Hematopoietic multipotent progenitor cell treated with erythropoietin and hydrocortisone succinate and interleukin-3 and kit ligand, for 8 days (in vitro differentiated cells): Measurements from ENCODE around the gene GPR34.
A peak's percentile ranks its signal among the peaks of the same experiment; 100 is the strongest.
"Not testable (repeated sequence)": the region's sequence is repeated elsewhere in the genome, so short reads cannot be mapped to it uniquely, and the experiment has no call there.

Experiments
- DNase-seq: peaks from one replicate; pipeline ENCODE4 v3.0.0-alpha.2; 2015

Gene GPR34, protein sequence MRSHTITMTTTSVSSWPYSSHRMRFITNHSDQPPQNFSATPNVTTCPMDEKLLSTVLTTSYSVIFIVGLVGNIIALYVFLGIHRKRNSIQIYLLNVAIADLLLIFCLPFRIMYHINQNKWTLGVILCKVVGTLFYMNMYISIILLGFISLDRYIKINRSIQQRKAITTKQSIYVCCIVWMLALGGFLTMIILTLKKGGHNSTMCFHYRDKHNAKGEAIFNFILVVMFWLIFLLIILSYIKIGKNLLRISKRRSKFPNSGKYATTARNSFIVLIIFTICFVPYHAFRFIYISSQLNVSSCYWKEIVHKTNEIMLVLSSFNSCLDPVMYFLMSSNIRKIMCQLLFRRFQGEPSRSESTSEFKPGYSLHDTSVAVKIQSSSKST

DNA sequence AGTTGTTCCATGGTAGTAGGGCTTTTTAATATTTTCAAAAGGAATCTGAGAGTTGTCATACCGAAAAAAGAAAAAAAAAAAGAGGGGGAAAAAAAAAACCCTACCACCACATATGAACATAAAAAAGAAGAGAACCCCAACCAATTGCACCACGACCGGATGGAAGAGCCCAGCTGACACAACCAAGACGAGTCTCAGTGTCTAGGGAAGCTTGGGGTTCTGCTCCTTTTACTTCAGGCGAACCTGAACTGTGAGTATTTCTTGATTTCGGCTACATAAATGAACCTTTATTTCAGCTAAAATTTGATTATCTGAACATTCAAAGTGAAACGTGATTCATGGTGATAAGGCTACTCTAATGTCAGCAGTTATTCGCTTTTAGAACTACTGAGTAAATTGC lies at the start of gene GPR34:
GPR34 (plus strand) TSS at position 139 of the 400 bp plus-strand sequence. CDS start 6,661 bp downstream, outside the sequence.
- no peak for DNase-seq

DNA sequence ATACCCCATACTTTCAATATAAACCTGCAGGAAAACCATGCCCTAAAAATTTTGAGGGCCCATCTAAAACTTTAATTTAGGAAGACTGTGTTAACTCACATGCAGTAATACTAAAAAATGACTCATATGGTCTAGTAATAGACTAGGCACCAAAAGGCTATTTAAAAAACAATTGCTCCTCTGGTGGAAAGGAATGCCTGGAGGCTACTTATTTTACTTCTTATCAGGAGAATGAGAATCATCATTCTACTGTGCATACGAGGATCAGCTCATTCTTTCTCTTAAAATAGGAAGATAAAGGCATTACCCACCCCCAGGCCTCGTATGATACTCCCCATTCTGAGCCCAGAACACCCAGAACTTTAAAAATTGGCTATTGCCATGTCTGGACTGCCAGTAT lies 42.6 kb upstream of the GPR34 start:
- DNase-seq, result not testable (repeated sequence)

DNA sequence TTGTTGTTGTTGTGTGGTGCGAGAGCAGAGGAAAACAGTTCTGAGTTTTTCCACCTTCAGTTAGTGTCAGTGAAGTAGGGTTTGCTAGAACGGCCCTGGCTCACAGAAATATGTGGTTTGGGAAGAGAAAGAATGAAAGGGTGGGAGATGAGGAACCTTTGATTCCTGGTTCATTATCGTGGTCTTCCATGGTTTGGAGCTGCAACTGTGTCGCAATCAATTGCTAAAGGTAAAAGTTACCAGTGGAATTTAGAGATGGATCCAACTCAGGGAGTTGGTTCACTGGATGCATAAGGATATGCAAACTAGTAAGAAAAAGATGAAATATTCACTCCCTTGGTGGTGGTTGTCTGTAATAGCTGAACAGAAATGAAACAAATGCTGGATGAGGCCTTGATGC lies 35.6 kb upstream of the GPR34 start:
- DNase-seq, result no peak

DNA sequence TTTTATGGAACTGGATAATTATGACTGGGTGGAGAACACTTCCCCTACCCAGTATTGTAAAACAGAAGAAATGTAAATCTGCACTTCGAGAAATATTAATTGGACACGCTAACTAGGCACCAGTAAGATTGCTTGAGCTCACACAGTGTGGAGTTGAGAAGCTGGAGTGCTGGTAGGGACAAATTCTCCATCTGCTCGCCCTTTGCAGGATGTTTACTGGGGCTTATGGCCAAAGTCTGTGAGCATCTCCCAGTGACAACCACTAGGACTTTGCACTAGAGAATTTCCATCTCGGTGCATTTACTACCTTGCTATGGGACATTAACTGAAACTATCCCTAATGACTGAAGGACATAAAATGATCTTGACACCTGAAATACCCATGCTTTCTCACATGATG lies 33.7 kb upstream of the GPR34 start:
- DNase-seq, result no peak

DNA sequence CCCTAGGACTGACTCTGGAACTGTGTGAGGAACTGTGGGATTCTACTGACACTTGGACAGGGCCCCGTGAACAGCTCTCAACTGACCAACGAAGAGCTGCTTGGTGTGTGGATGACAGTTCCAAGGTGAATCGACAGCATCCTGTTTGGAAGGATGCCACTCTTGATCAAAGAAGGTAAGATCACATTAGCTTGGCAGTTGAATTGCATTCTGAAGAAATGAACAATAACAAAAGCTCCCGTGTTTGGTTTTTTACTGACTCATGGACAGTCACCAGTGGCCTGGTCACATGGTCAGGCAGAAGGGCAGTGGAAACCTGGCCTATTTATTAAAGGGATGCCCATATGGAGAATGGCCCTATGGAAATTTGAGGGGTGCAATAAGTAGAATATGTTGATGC lies 33.1 kb upstream of the GPR34 start:
- no peak for DNase-seq

DNA sequence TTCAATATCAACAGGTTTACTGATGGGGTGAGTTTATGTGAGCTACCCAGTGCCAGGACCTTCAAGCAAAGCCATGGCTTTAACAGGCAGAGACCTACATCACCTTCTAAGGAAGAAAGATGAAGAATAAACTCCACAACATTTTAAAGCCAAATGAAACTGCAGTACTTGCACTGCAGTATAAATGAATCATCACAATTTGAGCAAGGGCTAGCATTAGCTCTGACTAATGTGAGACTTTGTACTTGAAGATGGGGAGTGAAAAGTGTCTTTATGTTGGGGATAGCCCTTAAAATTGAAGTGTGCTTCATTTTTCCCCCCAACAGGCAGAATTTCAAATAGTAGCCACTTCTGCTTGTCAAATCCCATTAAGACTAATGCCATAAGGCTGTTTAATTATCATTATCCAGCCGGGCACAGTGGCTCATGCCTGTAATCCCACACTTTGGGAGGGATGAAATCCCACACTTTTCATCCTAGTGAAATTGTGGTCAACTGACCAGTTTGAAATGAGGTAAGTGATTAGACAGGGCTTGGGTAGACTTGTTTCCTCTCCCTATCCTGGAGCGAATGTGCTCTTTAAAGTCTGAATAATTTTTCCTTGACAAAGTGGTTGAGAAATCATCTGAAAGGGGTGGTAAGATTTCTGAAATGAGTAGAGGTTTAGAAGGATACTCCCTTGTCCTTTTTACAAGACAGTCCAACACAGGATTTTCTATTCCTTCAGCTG lies 27.2 kb upstream of the GPR34 start:
- no peak for DNase-seq

DNA sequence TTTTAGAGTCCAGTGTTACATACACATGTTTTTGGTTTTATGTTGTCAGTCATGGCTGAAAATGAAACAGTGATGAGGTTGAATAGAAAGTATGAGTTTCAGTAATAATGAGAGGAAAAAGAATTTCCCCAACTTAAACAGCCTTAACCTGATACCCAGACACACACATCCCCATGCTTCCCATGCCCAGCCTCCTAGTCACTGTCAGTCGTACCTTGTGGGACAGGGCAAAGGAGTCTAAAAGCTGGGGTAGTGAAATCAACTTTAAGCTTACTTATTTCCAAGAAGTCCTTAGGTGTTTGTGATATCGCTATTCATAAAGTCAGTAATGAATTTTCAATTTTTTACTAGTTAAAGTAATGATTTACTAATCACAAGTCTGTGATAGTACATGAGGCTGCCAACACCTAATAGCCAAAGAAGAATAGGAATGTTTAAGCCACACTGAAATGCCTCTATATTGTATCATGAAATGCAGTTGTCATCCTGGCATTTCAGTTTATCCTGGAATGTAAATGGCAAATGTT lies 24.3 kb upstream of the GPR34 start:
- DNase-seq, result no peak

DNA sequence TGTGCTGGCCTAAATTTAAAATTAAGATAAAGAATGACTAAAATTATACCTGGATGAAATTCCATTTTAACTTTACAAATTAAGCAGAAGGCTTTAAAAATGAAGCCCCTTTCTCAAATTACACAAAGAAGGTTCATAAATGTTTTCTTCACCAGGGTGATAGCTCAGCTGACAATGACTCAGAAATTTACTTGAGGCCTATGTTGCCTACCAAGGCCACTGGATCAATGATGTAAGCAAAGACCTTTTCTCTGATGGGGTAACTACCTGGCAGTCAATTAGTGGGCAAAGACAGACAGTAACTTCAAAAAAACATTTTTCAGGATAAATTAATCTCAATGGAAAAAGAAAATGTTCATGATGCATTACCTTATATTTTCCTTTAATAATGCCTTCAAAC lies 23.9 kb upstream of the GPR34 start:
- DNase-seq, result no peak

DNA sequence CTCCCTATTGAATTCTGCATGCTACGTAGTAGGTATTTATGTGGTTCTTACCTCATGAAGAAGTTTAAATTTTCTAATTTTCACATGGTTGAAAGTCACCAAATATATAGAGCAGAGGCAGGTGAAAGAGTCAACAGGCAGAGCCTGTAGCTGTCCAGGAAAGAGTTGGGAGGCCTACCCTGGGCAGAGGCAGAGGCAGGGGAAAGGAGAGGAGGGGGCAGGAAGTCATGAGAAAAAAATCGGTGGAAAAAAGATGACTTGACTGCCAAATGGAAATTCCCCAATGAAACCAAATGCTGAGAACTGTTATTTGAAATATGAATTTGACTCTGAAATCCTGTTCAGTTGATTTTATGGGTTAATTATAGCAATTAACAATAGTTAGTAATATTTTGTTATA lies 23.1 kb upstream of the GPR34 start:
- DNase-seq, result no peak

DNA sequence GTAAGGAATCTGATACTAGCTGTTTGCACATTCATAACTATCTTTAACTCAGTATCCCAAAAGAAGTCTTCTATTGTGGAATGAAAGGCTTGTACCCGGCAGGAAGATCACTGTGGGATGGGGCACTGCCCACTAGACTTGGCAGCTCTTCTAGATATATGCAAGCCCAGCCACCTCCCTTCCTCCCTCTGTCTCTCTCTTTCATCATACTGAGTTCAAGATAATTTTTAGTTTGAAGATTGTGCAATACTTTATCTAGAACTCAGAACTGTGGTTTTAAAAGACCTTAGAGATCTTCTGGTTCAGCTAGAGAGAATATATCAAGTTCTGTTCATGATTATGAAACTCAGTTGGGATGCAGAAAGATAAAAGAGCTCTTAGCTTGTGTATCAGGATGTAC lies 22.5 kb upstream of the GPR34 start:
- peak; percentile 33 for DNase-seq

DNA sequence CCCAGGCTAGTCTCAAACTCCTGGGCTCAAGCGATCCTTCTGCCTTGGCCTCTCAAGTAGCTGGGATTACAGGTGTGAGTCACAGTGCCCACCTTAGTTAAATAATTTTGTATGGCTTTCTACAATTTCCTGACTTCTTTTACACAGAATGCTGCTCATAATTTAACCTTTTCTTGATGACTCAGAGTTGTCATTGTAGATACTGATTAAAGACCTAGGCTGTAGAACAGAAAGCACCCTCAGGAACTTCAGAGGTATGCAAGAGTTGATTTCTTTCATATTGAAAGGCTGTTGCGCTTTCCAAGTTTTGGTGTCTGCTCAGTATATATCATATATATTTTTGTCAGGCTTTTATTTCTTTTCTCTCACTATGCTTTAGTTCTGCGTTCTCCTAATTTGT lies 21.1 kb upstream of the GPR34 start:
- no peak for DNase-seq

DNA sequence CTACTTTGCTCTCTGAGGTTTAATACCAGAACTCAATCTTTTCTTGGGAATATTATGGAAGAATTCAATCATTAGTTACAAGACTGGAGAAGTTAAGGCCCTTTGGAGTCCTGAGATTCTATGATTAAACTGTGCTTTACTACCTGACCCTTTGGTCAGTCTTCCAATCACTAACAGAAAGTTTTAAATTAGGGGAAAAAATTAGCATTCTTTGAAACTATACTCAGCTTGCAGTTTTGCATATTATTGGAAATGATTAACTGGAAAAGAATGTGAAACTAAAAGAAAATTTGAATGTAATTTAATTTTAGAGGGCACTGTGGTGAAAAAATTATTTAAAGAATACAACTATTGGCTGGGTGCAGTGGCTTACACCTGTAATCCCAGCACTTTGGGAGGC lies 18.7 kb upstream of the GPR34 start:
- no peak for DNase-seq

DNA sequence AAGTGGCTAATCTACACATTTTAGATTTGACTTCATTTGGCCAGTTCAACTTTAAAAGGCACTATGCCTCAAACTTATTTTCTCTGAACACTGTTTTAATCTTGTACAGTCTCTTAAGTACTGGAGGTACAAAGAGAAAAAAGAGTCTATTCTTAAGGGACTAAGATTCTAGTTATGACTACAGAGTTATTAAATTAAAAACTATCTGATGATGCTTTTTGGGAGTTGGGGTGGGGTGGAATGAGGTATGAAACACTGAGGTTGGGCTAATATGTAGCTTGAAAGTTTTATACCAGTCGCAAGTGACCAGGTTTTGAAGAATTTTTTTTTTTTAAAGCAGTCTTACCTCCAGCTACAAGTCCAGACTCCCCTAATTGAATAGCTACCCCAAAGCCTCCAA lies 17.7 kb upstream of the GPR34 start:
- DNase-seq, result no peak

DNA sequence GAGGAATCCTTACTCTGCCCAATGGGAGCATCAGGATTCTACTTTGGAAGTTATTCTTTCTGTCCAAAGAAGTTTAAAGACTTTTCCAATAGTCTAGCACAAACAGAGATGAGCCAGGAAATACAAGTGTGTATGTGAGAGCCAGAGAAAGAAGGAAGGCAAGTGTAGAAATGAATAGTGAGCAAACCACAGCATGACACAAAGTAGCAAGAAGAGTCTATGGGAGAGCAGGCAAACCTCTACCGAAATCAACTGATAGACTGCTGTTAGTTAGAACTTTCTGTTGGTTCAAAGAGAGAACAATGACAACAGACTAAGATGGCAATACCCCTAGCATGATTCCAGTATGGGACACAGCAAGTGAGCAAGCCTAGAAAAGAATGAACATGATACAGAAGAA lies 16.1 kb upstream of the GPR34 start:
- DNase-seq, result no peak

DNA sequence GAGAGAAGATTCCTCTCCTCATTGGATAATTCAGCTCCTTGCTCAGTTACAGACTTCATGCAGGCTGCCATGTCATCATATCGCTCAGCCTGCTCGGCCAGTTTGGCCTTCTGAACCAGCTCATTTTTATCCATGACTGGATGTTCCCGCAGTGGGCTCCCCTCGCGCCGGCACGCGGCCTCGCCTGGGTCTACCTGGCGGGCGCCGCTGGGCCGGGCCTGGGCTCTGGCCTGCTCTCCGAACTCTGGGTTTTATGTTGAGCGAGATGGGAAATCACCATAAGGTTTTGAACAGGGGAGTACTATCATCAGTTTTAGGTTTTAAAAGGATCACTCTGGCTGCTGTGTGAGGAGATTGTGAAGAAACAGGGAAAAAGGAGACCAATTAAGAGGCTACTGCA lies 12.4 kb upstream of the GPR34 start:
- DNase-seq, result not testable (repeated sequence)

DNA sequence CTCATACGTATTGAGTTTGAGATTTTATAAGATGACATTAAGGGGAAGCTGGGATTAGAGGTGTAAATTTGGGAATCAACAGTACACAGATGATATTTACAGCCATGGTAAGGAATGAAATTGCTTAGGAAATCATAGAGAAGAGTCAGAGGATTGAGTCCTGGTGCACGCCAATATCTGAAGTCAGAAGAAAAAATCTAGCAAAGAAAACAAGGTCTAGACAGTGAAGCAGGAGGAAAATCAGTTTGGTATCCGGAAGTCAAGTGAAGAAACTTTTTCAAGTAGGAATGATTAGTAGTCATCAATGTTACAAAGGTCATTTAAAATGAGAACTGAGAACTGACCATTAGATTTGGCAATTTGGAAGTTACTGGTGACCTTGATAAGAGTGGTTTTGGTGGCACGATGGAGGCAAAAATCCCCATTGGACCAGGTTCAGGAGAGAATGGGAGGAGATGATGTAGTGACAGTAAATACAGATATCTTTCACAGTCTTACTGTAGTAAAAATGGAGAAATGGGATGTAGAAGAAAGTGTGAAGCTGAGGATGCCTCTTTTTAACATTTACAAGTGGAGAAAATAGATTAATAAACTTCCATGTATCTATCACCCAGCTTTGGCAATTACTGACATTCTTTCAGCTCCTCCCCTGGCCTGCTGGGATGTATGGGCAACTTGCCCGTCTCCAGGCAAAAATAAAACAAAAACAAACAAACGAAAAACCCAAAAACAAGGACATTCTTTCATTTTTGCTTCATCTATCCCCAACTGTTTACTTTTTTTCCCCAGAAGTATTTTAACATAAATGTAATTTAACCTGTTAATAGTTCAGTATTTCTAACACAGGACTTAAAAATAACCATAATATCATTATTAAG lies 11.4 kb upstream of the GPR34 start:
- no peak for DNase-seq

DNA sequence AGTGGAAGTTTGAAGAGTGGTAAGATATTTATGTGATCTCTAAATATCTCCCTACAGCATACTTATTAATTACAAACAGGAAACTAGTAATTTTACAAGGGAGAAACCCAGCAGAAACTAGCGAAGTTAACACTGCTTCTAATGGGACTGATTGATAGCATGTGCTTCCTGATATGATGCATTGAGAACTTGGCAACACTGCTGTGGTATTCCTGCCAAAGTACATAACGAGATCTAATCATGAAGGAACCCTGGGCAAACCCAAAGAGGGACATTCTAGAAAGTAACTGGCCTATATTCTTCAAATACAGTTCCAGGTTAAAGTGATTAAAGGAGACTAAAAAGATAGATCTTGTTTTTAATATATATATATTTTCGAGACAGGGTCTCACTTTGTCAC lies 4.6 kb upstream of the GPR34 start:
- no peak for DNase-seq

DNA sequence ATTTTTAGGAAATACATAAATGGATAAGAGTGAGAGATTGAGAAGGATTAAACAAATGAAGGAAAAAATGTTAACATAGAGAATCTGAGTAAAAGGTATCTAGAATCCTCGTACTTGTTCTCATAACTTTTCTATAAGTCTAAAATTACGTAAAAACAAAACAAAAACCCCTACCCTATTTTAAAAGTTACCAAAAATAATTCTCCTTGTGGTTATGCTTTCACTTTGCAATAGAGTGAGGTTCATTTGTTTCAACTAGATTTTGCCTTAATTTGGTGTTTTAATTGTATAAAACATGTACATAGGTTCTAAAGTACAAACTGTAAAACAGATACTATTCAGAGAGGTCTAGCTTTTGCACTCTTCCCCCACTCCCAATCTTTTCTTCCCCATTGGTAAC lies 3.8 kb upstream of the GPR34 start:
- DNase-seq, result no peak

DNA sequence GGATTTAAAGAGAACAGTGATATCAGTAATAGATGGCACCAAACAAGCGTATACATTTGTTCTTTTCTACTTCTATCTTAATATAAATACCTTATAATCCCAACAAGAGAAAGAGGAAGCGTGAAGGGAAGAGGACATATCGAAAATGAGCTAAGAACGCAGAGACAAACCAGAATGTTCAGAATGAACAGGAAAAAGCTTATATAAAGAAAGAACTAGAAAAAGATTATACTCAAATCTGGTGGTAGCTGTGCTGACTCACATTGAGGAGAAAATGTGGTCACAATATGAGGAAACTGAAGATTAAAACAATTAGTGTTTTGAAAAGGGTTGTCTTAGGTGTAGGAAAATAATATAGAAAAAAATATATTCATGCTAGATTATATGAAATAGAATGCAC lies 2.0 kb upstream of the GPR34 start:
- DNase-seq, result no peak

DNA sequence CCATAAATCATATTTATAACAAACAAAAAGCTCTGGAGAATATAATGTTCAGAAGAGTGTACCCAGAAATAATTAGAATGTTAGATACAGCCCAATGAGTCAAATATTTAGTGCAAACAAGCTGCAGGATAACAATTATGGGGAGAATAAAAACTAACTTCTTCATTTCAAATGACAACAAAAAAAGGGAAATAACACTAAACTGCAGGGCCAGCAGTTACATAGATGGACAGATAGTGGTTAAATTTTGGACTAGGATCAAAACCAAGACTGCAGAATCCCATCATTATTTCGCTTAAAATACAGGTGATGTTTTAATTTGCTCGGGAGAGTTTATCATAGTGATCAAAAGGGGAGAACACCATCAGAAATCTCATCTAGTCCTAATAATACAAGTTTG lies 617 bp upstream of the GPR34 start:
- DNase-seq, result no peak

DNA sequence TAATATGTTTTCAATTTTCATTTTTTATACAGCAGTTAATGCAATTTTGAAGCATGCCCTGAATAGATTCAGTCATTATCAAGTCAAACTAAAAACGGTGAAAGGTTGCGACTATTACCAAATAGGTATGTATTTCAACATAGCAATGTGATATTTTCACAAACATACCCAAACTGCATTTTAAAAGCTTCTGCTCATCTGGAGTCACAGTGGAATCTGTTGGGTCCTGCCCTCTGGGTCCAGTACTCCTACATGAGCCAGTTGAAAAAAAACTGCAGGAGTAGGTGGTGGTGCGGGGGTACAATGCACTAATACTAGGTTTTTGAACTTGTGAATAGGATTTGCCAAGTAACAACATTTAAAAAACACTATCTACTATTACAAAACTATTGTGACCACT lies 938 bp downstream of the GPR34 start:
- no peak for DNase-seq

DNA sequence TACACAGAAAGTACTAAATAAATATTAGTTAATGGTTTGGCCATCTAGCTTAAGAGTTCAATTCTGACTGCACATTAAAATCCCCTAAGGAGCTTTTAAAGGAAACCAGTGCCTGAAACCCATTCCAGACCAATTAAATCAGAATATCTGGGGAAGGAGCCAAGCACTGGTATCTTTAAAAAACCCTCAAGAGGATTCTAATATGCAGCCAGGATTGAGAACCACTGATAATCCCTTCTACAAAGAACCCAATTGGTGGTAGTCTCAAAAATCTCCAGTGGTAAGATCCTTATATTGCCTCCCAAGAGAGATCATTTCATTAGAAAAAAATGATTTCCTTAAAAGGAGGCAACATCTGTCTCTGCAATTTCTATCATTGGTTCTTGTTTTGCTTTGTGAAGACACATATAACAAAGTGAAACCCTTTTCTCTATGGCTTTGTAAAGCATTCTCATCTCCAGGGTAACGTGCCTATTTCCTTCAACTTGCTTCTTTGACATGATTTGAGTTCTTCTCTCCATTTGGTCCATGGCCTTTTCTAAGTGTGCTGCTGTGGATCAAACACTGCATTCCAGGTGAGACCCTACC lies 3.5 kb downstream of the GPR34 start:
- no peak for DNase-seq

DNA sequence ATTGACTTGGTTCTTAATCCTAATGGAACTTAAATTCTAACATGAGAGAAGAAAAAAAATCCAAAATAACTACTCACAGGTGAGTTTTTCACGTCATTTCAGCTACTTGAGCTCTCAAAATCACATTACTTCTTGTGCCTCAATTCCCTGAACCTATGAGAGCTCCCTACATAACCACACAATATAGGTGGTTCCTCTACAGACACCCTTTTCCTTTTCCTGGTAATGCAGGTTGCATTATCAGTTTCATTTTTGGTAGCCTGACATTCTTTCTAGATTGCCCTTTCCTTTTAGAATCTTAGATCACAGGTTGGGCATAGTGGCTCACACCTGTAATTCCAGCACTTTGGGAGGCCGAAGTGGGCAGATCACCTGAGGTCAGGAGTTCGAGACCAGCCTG lies 4.3 kb downstream of the GPR34 start:
- DNase-seq, result no peak
